ENCODE results near the gene TCEAL1. TPM values are rescaled to one million over a fixed set of nuclear protein-coding genes. Genes with fewer than 3 reads are reported as not detected.

Gene TCEAL1
- total RNA-seq, 2 donors from 2014 or later, result 39.1 to 48.2 TPM

DNA sequence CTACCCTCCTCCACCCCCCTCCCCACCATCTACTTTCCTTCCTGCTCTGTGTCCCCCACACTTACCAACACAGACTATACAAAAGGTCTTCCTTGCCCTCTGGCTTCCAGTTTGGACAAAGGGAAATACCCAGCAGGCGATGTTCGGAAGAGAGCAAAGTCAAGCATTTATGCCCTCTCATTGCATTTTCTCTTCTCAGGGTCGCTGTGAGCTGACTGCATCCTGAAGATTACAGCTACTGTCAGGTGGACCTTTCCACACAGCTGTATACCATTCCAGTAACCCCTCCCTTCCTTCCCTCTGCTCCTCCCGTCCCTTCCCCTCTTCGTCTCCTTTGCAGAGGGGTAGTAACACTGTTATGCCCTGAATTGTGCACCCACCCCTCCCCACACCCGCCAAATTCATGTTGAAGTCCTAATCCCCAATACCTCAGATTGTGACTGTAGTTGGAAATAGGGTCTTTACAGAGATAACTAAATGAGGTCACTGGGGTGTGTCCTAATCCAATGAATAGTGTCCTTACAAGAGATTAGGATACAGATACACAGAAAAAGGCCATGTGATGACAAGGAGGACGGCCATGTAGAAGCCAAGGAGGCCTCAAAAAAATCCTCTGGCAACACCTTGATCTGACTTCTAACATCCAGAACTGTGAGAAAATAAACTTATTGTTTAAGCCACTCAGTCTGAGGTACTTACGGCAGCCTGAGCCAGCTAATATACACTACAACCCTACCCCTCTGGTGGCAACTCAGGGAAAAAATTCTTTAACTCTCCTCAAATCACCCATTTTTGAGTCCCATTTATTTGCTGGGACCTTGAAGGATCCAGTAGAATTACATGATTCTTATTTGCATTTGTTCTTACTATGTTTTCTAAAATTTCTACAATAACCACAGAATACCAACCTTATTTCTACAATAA is 46.0 kb downstream of the TCEAL1 start:
- no peak overlapping the region for H3K4me3 ChIP-seq
- TF ChIP-seq, protein P1, sequence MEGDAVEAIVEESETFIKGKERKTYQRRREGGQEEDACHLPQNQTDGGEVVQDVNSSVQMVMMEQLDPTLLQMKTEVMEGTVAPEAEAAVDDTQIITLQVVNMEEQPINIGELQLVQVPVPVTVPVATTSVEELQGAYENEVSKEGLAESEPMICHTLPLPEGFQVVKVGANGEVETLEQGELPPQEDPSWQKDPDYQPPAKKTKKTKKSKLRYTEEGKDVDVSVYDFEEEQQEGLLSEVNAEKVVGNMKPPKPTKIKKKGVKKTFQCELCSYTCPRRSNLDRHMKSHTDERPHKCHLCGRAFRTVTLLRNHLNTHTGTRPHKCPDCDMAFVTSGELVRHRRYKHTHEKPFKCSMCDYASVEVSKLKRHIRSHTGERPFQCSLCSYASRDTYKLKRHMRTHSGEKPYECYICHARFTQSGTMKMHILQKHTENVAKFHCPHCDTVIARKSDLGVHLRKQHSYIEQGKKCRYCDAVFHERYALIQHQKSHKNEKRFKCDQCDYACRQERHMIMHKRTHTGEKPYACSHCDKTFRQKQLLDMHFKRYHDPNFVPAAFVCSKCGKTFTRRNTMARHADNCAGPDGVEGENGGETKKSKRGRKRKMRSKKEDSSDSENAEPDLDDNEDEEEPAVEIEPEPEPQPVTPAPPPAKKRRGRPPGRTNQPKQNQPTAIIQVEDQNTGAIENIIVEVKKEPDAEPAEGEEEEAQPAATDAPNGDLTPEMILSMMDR (IDR thresholded peaks at IDR 0.05), result no peak
- H3K9me3 ChIP-seq, result no peaks in the 10 kb centered on the region
- no peaks in the 10 kb centered on the region for H3K27me3 ChIP-seq
- H3K36me3 ChIP-seq, result peaks cover 17% of the 10 kb centered on the region
- DNase-seq (ENCODE audit: low spot score), result no peak
- no peak overlapping the region for H3K27ac ChIP-seq
- H3K4me1 ChIP-seq, result no peaks in the 10 kb centered on the region

- TF ChIP-seq, protein P1 (IDR thresholded peaks at IDR 0.05), result no peak
- peaks cover 0 to 7% of the 10 kb centered on the region in 2 donors for H3K4me1 ChIP-seq
- peaks cover 19% of the 10 kb centered on the region for H3K36me3 ChIP-seq
- no peak overlapping the region for H3K27ac ChIP-seq
- no peaks in the 10 kb centered on the region for H3K9me3 ChIP-seq
- DNase-seq (ENCODE audit: low spot score), result no peak
- H3K4me3 ChIP-seq, result no peak overlapping the region
- H3K27me3 ChIP-seq, result no peaks in the 10 kb centered on the region
Measured at GRCh38 chrX:103678199-103678993, 49.6 kb downstream of the TCEAL1 start.

Other genes starting within 250 kb of the TCEAL1 start
- under 1 TPM in 1 of 2 donors, not detected in 1; 0.31 TPM for gene RAB40A, start 109.5 kb upstream of the TCEAL1 start, total RNA-seq
- 10 to 100 TPM; 75.3 to 78.0 TPM for gene TCEAL4, start 43.5 kb upstream of the TCEAL1 start, total RNA-seq
- 10 to 100 TPM; 31.2 to 47.5 TPM for gene TCEAL3, start 21.0 kb upstream of the TCEAL1 start, total RNA-seq
- 100 to 1,000 TPM; 193 to 198 TPM for gene MORF4L2, start 57.7 kb downstream of the TCEAL1 start, total RNA-seq
- not detected for gene TMEM31, start 81.9 kb downstream of the TCEAL1 start, total RNA-seq
- gene PLP1, start 147.9 kb downstream of the TCEAL1 start, total RNA-seq, result 10 to 100 TPM; 10.6 to 11.9 TPM
- 10 to 100 TPM; 12.7 to 21.1 TPM for gene RAB9B, start 203.3 kb downstream of the TCEAL1 start, total RNA-seq